CD4-positive, alpha-beta T cell treated with Interleukin-15 for 4 hours (primary cell): Measurements from ENCODE around the gene TUBB1.

Experiments
- DNase-seq: peaks from one replicate; pipeline ENCODE4 v3.0.0-alpha.2; 2020; ENCODE audit warnings: low spot score

TUBB1 gene

GRCh38 chr20:58990651-58991445 lies 28.4 kb upstream of the TUBB1 start:
- no peak for DNase-seq

- no peak for DNase-seq
These were observed 27.5 kb upstream of the TUBB1 start for GRCh38 chr20:58991715-58992114.

- DNase-seq = no peak
These were observed 26.3 kb upstream of the TUBB1 start for GRCh38 chr20:58992911-58993310.

GRCh38 chr20:58993332-58994248 lies 25.6 kb upstream of the TUBB1 start:
- no peak for DNase-seq

- no peak for DNase-seq
These were observed 24.7 kb upstream of the TUBB1 start for GRCh38 chr20:58994390-58995159.

- DNase-seq = no peak
These were observed 23.6 kb upstream of the TUBB1 start for GRCh38 chr20:58995461-58996225.

GRCh38 chr20:58996226-58996611 lies 23.0 kb upstream of the TUBB1 start:
- no peak for DNase-seq

GRCh38 chr20:58997141-58997770 lies 22.0 kb upstream of the TUBB1 start:
- DNase-seq = no peak

- DNase-seq = no peak
These were observed 20.6 kb upstream of the TUBB1 start for GRCh38 chr20:58998656-58999055.

GRCh38 chr20:59000326-59000725 lies 18.9 kb upstream of the TUBB1 start:
- DNase-seq = no peak

- no peak for DNase-seq
These were observed 18.2 kb upstream of the TUBB1 start for GRCh38 chr20:59001068-59001448.

GRCh38 chr20:59001449-59002171 lies 17.6 kb upstream of the TUBB1 start:
- DNase-seq = no peak

- DNase-seq = no peak
These were observed 16.8 kb upstream of the TUBB1 start for GRCh38 chr20:59002388-59002787.

GRCh38 chr20:59002874-59003399 lies 16.3 kb upstream of the TUBB1 start:
- no peak for DNase-seq

- DNase-seq = no peak
These were observed 15.3 kb upstream of the TUBB1 start for GRCh38 chr20:59003836-59004492.

GRCh38 chr20:59004493-59004762 lies 14.8 kb upstream of the TUBB1 start:
- DNase-seq = peak; percentile 47

- peak; percentile 41 for DNase-seq
These were observed 14.3 kb upstream of the TUBB1 start for GRCh38 chr20:59004763-59005522.

- DNase-seq = no peak
These were observed 13.6 kb upstream of the TUBB1 start for GRCh38 chr20:59005523-59006166.
